ENCODE results near the gene LIMA1.

GRCh38 chr12:50246873-50247612, 36.3 kb downstream of the LIMA1 start:
- TF ChIP-seq CTCF (IDR thresholded peaks at IDR 0.05 in 4 of 5, conservative IDR thresholded peaks at IDR 0.05 in 1 of 5) (no peak), POLR2A (IDR thresholded peaks at IDR 0.05) (no peak)

All from gastrocnemius medialis (tissue), 4 donors.